H1 (cell line): ENCODE data around the gene UGT1A7. TPM values are rescaled to one million over a fixed set of nuclear protein-coding genes. Genes with fewer than 3 reads are reported as not detected.

ENCODE experiments used
- CBX8 ChIP-seq: fragments of 300-800, 300-1000 bp; sonication (generic); IDR thresholded peaks from 2 replicates; pipeline ENCODE4 v1.7.1; 2016; ENCODE audit warnings: low read depth, low read length, borderline replicate concordance
- GTF2F1 ChIP-seq: IDR thresholded peaks from 2 replicates; pipeline ENCODE4 v1.6.1; 2012; ENCODE audit warnings: low read depth, low read length, improper control_type of control experiment, borderline replicate concordance
- RBBP5 ChIP-seq: IDR thresholded peaks from 2 replicates; pipeline ENCODE4 v1.7.1; 2012; ENCODE audit warnings: low read depth, mild to moderate bottlenecking, inconsistent platforms, low read length, moderate library complexity, borderline replicate concordance
- RXRA ChIP-seq: IDR thresholded peaks from 2 replicates; pipeline ENCODE4 v1.6.1; 2011; ENCODE audit warnings: low read depth, mild to moderate bottlenecking, low read length, moderate library complexity; ENCODE audit not compliant: insufficient read depth
- polyA plus RNA-seq, 7 experiments: library from polyadenylated mRNA; depleted of rRNA in 3 of 7; stranded (reverse) in 5 of 7; unstranded in 2 of 7; fragments of >200 nt in 5 of 7; fragments of 200-250 nt in 2 of 7; gene quantifications; 1 replicate in 5 of 7; 2 replicates in 1 of 7; 4 replicates in 1 of 7; pipeline versions ENCODE4 v1.2.1 to v1.2.3, GENCODE V29; 2011 to 2013; ENCODE audit warnings: missing spikeins in 2 of 7, mixed read lengths in 2 of 7
- total RNA-seq: library from RNA; stranded (reverse); fragmentation: NEBNext Ultra II Directional; extraction: Animal tissue kit (Norgen Biotek cat#: 25700); gene quantifications from 2 replicates; pipeline ENCODE4 v1.2.1, GENCODE V29; 2021
- TF ChIP-seq, protein P1 (sequence below): fragments of 300-600 bp; sonication (generic); IDR thresholded peaks from 2 replicates; pipeline ENCODE4 v1.7.1; 2012; ENCODE audit warnings: low read length, moderate library complexity, mild to moderate bottlenecking, inconsistent platforms; ENCODE audit not compliant: insufficient replicate concordance
- TF ChIP-seq, protein P2 (sequence below): IDR thresholded peaks from 2 replicates; pipeline ENCODE4 v1.6.1; 2012; ENCODE audit warnings: low read length, inconsistent platforms

UGT1A7 gene
- total and polyA plus RNA-seq, 2 of the 8 experiments (the other 6 are each of a cell fraction or from before 2014, with no cell fraction given), result not detected

DNA sequence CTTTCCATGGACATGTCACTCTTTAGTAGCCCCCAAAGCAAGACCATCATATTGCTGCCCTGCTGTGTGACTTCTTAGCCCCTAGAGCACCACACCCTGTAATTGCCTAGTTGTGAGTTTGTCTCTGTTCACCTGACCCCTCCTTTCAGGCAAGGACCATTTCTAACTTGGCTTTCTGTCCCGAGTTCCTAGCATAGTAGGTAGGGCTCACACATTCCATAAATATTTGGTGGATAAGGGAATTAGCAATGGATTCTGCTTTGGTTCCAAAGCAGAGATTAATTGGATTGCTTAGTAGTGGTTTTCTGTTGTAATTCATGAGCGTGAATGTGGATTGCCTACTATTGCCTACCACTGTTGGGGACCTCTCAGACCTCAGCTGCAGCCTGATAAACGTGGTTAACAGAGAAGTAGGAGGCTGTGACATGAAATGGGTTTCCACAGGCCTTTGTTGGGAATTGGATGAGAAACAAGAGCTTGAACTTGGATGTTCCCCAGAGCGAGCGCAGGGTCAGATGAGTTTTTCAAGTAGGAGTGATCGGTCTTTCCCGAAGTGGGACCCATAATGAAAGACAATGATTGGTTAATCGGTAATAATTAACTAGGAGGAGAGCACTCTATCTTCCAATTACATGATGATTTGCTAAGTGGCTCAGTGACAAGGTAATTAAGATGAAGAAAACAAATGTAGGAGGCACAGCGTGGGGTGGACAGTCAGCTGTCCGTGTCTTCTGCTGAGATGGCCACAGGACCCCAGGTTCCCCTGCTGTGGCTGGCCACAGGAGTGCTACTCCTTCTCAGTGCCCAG is 65.0 kb downstream of the UGT1A7 start (continued):
- TF ChIP-seq, protein P1, sequence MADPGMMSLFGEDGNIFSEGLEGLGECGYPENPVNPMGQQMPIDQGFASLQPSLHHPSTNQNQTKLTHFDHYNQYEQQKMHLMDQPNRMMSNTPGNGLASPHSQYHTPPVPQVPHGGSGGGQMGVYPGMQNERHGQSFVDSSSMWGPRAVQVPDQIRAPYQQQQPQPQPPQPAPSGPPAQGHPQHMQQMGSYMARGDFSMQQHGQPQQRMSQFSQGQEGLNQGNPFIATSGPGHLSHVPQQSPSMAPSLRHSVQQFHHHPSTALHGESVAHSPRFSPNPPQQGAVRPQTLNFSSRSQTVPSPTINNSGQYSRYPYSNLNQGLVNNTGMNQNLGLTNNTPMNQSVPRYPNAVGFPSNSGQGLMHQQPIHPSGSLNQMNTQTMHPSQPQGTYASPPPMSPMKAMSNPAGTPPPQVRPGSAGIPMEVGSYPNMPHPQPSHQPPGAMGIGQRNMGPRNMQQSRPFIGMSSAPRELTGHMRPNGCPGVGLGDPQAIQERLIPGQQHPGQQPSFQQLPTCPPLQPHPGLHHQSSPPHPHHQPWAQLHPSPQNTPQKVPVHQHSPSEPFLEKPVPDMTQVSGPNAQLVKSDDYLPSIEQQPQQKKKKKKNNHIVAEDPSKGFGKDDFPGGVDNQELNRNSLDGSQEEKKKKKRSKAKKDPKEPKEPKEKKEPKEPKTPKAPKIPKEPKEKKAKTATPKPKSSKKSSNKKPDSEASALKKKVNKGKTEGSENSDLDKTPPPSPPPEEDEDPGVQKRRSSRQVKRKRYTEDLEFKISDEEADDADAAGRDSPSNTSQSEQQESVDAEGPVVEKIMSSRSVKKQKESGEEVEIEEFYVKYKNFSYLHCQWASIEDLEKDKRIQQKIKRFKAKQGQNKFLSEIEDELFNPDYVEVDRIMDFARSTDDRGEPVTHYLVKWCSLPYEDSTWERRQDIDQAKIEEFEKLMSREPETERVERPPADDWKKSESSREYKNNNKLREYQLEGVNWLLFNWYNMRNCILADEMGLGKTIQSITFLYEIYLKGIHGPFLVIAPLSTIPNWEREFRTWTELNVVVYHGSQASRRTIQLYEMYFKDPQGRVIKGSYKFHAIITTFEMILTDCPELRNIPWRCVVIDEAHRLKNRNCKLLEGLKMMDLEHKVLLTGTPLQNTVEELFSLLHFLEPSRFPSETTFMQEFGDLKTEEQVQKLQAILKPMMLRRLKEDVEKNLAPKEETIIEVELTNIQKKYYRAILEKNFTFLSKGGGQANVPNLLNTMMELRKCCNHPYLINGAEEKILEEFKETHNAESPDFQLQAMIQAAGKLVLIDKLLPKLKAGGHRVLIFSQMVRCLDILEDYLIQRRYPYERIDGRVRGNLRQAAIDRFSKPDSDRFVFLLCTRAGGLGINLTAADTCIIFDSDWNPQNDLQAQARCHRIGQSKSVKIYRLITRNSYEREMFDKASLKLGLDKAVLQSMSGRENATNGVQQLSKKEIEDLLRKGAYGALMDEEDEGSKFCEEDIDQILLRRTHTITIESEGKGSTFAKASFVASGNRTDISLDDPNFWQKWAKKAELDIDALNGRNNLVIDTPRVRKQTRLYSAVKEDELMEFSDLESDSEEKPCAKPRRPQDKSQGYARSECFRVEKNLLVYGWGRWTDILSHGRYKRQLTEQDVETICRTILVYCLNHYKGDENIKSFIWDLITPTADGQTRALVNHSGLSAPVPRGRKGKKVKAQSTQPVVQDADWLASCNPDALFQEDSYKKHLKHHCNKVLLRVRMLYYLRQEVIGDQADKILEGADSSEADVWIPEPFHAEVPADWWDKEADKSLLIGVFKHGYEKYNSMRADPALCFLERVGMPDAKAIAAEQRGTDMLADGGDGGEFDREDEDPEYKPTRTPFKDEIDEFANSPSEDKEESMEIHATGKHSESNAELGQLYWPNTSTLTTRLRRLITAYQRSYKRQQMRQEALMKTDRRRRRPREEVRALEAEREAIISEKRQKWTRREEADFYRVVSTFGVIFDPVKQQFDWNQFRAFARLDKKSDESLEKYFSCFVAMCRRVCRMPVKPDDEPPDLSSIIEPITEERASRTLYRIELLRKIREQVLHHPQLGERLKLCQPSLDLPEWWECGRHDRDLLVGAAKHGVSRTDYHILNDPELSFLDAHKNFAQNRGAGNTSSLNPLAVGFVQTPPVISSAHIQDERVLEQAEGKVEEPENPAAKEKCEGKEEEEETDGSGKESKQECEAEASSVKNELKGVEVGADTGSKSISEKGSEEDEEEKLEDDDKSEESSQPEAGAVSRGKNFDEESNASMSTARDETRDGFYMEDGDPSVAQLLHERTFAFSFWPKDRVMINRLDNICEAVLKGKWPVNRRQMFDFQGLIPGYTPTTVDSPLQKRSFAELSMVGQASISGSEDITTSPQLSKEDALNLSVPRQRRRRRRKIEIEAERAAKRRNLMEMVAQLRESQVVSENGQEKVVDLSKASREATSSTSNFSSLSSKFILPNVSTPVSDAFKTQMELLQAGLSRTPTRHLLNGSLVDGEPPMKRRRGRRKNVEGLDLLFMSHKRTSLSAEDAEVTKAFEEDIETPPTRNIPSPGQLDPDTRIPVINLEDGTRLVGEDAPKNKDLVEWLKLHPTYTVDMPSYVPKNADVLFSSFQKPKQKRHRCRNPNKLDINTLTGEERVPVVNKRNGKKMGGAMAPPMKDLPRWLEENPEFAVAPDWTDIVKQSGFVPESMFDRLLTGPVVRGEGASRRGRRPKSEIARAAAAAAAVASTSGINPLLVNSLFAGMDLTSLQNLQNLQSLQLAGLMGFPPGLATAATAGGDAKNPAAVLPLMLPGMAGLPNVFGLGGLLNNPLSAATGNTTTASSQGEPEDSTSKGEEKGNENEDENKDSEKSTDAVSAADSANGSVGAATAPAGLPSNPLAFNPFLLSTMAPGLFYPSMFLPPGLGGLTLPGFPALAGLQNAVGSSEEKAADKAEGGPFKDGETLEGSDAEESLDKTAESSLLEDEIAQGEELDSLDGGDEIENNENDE, result no peak
- TF ChIP-seq GTF2F1, result no peak
- TF ChIP-seq, protein P2, sequence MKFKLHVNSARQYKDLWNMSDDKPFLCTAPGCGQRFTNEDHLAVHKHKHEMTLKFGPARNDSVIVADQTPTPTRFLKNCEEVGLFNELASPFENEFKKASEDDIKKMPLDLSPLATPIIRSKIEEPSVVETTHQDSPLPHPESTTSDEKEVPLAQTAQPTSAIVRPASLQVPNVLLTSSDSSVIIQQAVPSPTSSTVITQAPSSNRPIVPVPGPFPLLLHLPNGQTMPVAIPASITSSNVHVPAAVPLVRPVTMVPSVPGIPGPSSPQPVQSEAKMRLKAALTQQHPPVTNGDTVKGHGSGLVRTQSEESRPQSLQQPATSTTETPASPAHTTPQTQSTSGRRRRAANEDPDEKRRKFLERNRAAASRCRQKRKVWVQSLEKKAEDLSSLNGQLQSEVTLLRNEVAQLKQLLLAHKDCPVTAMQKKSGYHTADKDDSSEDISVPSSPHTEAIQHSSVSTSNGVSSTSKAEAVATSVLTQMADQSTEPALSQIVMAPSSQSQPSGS, result no peak
- no peak for TF ChIP-seq RBBP5
- no peak for TF ChIP-seq RXRA
- no peak for TF ChIP-seq CBX8
